COLO668 (cell line): ENCODE data around the gene FAM43A.

Experiments
- DNase-seq: peaks from one replicate; lab custom pipeline; 2025; ENCODE audit not compliant: unreplicated experiment; lab: John Stamatoyannopoulos, UW

The FAM43A gene

DNA sequence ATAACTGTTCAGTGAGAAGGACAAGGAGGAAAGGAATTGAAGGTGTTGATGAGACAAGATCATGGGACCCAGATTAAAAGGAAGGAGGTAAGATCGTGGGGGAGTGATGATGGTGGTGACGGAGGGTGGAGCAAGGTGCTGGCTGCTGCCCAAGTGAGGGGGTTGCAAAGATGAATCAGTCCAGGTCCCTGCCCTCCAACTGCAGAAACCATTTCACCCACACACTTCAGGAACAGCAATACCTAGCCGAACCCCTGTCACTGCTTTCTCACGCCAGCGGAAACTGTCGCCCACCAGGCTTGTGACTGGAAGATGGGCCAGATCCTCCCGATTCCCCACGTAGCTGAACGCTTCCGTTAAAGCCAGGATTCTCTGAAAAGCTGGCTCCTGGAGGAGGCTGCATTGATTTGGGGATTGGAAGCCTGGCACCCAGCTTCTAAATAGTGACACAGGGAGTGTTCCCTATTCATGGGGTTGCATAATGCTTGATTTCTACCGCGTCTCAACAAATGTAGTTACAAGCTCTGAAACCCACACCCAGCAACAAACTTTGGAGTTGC lies 10.5 kb upstream of the FAM43A start:
- no peak for DNase-seq

- no peak for DNase-seq
Observed at GRCh38 chr3:194675680-194676079, 10.0 kb upstream of the FAM43A start.

DNA sequence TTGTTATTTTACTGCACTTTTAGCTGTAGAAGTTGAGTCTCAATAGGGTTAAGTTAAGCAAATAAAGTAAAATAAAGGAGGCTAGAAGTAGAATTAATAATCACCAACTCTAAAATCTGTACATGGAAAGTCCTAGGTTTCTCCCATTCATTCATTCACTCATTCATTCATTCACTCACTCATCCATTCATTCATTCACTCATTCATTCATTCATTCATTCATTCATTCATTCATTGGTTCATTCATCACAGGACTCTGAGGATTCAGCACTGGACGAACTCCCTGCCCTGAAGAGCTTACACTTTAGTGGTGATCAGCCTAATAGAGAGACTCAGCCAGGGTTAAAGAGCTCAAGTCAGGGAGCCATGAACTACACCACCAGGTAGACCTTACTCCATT lies 9.2 kb upstream of the FAM43A start:
- DNase-seq: no peak

DNA sequence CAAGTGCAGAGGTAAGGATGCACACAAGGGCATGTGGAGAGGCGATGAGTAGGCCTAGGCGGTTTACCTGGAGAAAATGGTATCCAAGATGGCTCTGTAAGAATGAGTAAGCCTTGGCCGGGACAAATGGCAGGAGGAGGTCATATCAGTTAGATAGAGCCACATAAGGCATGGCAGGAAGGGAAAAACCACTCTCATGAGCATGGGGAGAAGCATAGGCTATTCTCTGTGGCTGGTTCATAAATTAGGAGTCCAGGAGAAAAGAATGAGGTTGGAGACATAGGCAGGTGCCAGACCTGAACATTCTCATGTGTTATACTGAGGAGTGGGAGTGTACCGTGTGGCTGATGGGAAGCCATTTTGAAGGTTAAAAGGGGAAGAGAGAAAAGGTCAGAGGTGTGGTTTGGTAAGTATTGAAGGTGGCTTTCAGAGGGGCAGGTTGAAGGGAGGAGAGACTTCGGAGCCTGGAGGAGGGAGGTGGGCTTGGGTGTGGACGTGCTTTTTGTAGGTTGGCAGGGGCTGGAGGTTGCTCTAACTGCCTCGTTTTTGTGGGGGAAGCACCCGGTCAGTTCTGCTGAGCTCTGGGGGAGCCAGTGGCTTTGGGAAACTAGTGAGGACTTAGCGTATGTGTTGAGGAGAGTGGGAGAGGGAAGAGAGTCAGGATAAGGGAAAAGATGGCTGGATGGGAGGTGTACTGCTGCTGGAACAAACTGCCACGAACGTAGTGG lies 4.6 kb upstream of the FAM43A start:
- no peak for DNase-seq

DNA sequence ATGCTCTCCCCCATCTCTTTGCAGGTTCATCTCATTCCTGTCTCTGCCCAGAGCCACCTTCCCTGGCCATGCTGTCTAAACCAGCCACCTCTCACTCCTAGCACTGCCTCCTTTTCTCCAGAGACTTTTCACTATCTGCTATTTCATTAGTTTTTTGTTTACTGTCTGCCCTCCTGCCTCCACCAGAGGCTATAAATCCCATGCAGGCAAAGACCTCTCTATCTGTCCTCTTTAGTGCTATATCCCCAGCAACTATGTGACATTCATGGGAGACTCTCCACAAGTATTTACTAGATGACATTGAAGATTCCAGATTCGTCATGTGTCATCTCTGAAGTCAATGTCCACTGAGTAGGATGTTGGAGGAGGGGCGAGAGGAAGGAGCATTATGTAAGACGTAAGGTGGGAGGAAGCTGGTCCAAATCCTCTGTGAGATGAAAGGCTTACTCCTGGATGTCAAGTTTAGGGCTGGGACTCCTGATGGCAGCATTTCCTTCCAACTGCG lies 3.4 kb upstream of the FAM43A start:
- no peak for DNase-seq

GRCh38 chr3:194682694-194683310 lies 2.9 kb upstream of the FAM43A start:
- peak; percentile 54 for DNase-seq

- DNase-seq: no peak
Observed at GRCh38 chr3:194683380-194683779, 2.3 kb upstream of the FAM43A start.

DNA sequence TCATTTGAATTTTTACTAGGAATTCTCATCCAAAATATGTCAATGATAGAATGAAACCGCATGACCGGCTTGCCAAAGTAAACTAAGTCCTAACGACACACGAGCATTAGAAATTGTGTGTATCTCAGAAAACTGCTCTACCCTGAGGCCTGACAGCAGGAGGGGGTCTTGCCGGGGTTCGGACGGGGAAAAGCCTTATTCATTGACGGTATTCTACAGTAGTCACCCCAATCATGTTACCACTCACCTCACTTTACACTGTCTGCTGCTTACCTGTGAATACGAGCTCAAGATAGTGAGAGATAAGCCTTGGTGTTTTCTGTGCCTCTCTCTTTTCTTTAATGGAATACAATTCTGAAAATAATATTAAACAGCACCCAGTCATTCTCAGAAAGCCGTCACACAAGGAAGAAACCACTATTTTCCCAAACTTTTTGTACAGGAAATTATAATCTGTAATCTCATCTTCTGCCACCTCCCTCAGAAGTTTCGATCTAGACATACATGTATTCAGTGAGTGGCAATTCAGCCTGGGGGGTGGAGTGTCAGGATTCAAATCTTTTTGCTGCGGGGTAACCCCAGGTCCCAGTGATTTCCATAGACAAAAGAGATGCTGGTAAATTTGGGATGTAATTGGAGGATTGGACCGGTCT lies 492 bp upstream of the FAM43A start:
- DNase-seq: no peak

DNA sequence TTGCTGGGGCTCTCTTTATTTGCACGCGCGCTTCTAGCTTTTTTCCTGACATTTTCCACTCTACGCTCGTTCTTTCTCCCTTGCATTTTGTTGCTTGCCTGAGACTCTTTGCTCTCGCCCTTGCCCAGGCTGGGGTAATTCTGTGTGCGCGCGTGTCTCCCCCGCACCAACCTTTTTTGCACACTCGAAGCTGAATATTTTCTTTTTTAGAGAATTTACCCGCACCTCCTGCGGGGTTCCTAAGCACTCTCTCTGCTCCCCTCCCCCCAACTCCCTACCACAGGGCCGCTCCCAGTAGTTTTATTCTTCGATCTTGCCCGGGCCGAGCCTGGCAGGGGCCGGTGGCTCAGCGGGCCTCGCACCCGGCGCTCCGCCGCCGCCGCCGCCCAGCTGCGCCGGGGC lies 732 bp downstream of the FAM43A start:
- no peak for DNase-seq

GRCh38 chr3:194686816-194687637 lies 1.3 kb downstream of the FAM43A start:
- DNase-seq: peak; percentile 52

DNA sequence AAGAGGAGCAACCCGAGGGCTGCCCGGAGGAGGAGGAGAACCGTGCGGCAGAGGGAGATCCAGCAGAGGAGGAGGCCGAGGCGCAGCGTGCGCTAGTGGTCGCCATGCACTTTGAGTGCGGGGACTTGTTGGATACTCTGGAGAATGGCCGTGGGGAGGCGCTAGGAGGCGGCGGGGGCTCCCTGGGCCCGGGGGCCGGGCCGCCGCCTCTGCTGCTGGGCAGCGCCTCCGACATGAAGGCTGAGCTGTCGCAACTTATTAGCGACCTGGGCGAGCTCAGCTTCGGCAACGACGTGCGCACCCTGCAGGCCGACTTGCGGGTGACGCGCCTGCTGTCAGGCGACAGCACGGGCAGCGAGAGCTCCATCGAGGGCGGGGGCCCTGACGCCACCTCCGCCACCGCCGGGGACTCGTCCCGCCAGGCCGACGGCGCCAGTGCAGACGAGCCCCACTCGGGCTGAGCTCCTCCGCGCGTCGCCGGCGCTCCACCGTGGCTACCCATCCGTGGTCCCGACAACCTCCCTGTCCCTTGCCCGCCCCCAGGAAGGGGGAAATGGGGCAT lies 2.0 kb downstream of the FAM43A start:
- peak; percentile 44 for DNase-seq

- no peak for DNase-seq
Observed at GRCh38 chr3:194688200-194688740, 2.6 kb downstream of the FAM43A start.

DNA sequence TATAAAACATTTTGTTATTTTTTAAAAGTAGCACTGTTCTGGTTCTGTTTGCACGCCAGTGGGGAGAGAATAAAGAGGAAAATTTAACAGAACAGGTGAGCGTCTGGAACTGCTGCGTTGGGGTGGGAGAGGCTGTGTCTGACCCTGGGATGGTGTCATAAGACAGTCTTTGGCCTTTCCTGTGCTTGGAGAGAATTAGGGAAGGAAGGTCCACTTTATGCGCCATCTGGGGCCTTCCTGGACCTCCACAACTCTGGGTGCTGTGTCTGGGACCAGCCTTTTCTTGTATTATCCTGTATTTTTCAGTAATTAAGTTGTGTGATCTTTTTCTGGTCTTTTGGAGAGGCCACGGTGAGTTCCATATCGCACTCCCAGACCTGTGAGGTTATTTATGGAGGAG lies 3.3 kb downstream of the FAM43A start:
- no peak for DNase-seq

GRCh38 chr3:194689493-194689944 lies 3.8 kb downstream of the FAM43A start:
- DNase-seq: no peak

DNA sequence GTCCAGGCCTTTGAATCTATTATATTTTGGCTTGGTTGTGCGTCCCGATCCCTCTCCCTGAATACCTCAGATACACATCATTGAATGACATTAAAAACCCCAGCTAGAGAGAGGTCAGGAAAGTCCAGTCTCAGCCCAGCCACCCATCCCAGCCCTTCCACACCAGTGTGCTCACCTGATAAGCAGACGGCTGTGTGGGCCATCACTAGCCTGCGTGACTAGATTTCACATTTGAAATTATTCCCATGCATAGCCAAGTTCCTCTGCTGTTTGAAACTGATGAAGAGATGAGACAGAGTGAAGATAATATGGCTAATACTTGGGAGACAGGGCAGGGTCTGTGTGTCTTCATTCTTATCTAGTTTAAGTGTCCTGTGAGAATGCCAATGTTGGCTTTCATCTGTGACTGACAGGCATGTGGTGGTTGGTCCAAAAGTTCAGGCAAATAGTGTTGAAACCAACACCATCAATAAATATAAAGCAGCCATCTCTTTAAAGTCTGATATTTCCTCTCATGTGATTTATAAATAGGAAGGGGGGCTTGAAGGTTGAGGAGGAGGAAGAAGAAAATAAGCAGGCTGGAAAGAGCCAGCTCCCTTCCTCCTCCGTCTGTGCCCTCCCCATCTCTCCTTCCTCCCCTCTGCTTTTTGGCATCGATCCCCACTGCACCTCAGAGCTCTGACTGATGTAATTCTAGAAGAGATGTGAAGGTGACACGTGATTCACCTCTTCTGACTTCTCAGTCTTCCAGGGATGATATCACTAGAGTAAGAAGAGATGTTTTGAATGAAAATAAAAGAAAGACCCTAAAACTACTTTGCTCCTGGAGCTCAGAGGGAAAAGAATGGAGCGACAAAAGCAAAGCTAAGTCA lies 5.1 kb downstream of the FAM43A start:
- no peak for DNase-seq

DNA sequence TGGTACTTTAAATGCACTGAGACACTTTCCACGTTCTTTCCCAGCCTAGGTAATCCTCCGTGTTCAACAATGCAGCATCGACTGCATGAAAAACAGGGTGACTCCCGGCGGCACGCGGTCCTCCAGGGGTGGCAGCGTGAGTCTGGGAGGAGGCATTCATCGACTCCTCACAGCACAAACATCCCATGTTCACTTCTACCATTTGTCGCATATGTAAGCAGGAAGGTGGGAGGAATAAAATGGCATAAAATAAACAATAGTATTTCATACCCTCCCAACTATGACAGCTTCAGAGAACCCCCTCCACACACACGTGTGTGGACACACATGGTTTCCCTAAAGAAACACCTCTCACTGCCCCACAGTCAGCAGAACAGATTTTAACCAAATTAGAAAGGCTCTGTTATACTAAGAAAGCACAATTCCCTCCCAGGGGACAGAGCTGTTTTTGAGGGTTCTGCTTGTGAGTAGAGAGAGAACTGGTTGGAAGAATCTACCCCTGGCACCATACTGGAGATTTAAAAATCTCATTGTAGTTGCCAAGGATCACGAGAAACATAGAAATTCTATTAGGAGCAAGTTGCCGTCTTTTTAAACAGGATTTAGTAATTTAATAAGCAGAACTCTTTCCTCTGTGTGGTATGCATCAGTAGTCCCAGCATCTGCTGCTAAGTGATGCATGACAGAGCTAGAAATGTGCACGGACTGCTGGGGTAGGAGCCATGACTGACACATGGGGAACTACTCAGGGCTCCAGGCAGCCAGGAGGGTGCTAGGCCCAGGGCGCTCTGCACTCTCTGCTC lies 6.0 kb downstream of the FAM43A start:
- DNase-seq: peak; percentile 13

- DNase-seq: no peak
Observed at GRCh38 chr3:194696702-194697101, 11.0 kb downstream of the FAM43A start.

DNA sequence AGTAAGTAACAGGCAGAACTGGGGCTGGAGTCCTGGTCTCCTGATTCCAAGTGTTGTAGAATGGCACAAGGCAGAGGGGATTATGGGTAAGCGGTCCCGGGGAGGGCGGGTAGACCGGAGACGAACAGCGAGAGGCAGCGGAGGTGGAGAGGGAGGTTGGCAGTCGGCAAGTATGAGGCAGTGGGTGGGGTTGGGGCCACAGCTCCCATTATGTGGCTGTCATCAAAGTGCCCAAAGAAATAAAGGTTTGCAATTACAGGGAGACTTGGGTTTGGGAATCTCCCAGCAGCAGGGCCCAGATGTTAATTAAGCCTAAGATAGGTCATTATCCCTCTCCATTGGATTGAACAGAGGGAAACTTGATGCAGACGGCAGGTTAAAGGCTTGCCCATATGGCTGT lies 16.9 kb downstream of the FAM43A start:
- DNase-seq: no peak

- no peak for DNase-seq
Observed at GRCh38 chr3:194705227-194705626, 19.5 kb downstream of the FAM43A start.
